ENCODE measurements around the gene ESYT3. TPM values are rescaled to one million over a fixed set of nuclear protein-coding genes. Genes with fewer than 3 reads are reported as not detected.

Gene ESYT3
- total RNA-seq, 1 experiment from 2014 or later = 2.6 TPM

DNA sequence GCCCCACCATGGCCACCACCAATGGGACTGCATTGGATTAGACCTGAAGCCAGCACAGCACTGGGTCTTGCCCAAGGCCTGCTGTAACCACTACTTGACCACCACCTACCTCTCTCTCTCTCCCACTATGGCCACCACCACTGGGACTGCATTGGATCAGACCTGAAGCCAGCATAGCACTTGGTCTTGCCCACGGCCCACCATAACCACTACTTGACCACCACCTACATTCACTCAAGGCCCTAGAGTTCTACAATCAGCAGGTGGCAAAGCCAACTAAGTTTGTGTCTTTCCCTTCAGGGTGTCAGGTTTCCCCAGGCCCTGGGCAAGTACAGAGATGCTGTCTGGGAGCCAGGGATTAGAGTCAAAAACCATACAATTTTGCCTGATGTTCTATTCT, 57.6 kb downstream of the ESYT3 start:
- in situ Hi-C loops (cut with HindIII; ENCODE audit: low pct_unique_long_range_greater_than_20kb, low sequenced_read_pairs) = no loop called here
- no peak for DNase-seq (ENCODE audit: low read depth, low spot score)
- ChIA-PET CTCF (no interaction called here), POLR2A (no interaction called here)
- peaks cover 9% of the 10 kb centered on the region; the same call in 1 of the 2 replicates for H3K9me3 ChIP-seq (ENCODE audit: control insufficient read depth, insufficient read depth, low read depth, low read length)
- BruUV-seq (replicated peaks) = no TSS peak
- no peak overlapping the region for H3K4me3 ChIP-seq (ENCODE audit: low read depth in 2 of 2, low read length in 2 of 2)
- no peak for TF ChIP-seq TCF7L2 (IDR thresholded peaks at IDR 0.05; ENCODE audit: low read depth, low read length)
- no peak for TF ChIP-seq SIN3A (IDR thresholded peaks at IDR 0.05; ENCODE audit: borderline replicate concordance, insufficient read depth, low read depth, low read length)
- TF ChIP-seq, protein P1, sequence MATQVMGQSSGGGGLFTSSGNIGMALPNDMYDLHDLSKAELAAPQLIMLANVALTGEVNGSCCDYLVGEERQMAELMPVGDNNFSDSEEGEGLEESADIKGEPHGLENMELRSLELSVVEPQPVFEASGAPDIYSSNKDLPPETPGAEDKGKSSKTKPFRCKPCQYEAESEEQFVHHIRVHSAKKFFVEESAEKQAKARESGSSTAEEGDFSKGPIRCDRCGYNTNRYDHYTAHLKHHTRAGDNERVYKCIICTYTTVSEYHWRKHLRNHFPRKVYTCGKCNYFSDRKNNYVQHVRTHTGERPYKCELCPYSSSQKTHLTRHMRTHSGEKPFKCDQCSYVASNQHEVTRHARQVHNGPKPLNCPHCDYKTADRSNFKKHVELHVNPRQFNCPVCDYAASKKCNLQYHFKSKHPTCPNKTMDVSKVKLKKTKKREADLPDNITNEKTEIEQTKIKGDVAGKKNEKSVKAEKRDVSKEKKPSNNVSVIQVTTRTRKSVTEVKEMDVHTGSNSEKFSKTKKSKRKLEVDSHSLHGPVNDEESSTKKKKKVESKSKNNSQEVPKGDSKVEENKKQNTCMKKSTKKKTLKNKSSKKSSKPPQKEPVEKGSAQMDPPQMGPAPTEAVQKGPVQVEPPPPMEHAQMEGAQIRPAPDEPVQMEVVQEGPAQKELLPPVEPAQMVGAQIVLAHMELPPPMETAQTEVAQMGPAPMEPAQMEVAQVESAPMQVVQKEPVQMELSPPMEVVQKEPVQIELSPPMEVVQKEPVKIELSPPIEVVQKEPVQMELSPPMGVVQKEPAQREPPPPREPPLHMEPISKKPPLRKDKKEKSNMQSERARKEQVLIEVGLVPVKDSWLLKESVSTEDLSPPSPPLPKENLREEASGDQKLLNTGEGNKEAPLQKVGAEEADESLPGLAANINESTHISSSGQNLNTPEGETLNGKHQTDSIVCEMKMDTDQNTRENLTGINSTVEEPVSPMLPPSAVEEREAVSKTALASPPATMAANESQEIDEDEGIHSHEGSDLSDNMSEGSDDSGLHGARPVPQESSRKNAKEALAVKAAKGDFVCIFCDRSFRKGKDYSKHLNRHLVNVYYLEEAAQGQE (IDR thresholded peaks at IDR 0.05; ENCODE audit: insufficient read depth in 1 of 2, low read depth in 2 of 2, low read length in 1 of 2) = no peak
- no peak for TF ChIP-seq POLR2AphosphoS5 (IDR thresholded peaks at IDR 0.05; ENCODE audit: low read depth, low read length)
- TF ChIP-seq CTCF (IDR thresholded peaks at IDR 0.05) = no peak
- no peak for ATAC-seq
- intact Hi-C loops (cut with micrococcal nuclease; ENCODE audit: unreplicated experiment) = no loop called here
- no peak overlapping the region for H3K27ac ChIP-seq (ENCODE audit: low read length)
- H3K27me3 ChIP-seq (ENCODE audit: control insufficient read depth, insufficient read depth, low read length) = no peaks in the 10 kb centered on the region
- H3K4me1 ChIP-seq (ENCODE audit: control insufficient read depth, insufficient read depth, low read length) = no peaks in the 10 kb centered on the region
- H3K36me3 ChIP-seq (ENCODE audit: control insufficient read depth, insufficient read depth, low read length) = peaks cover 5% of the 10 kb centered on the region; the same call in 1 of the 2 replicates

GRCh38 chr3:138492980-138493675, 58.7 kb downstream of the ESYT3 start:
- no TSS peak for BruUV-seq (replicated peaks)
- H3K27ac ChIP-seq (ENCODE audit: low read length) = no peak overlapping the region
- POLR2A ChIA-PET = interaction anchor here (0.6 kb wide), 1 partner anchor 144 kb away, joined by 13 read pairs; no protein-coding TSS in a partner anchor
- peaks cover 5% of the 10 kb centered on the region; the same call in 1 of the 2 replicates for H3K36me3 ChIP-seq (ENCODE audit: control insufficient read depth, insufficient read depth, low read length)
- H3K27me3 ChIP-seq (ENCODE audit: control insufficient read depth, insufficient read depth, low read length) = no peaks in the 10 kb centered on the region
- no peak overlapping the region for H3K4me3 ChIP-seq (ENCODE audit: low read depth in 2 of 2, low read length in 2 of 2)
- in situ Hi-C loops (cut with HindIII; ENCODE audit: low pct_unique_long_range_greater_than_20kb, low sequenced_read_pairs) = no loop called here
- ATAC-seq = no peak
- H3K9me3 ChIP-seq (ENCODE audit: control insufficient read depth, insufficient read depth, low read depth, low read length) = 0 out of 2 replicates have a peak, but pooled peaks cover 6% of the 10 kb centered on the region
- DNase-seq (ENCODE audit: low read depth, low spot score) = no peak
- no peak for TF ChIP-seq SIN3A (IDR thresholded peaks at IDR 0.05; ENCODE audit: borderline replicate concordance, insufficient read depth, low read depth, low read length)
- CTCF ChIA-PET = no interaction called here
- H3K4me1 ChIP-seq (ENCODE audit: control insufficient read depth, insufficient read depth, low read length) = no peaks in the 10 kb centered on the region
- intact Hi-C loops (cut with micrococcal nuclease; ENCODE audit: unreplicated experiment) = no loop called here

All from Panc1 (cell line).